Lower leg skin (tissue), 3 donors: ENCODE results near the gene SH3BP5.

Experiments
- POLR2A ChIP-seq, 2 donors: fragments of 450-650 bp; IDR thresholded peaks; one replicate each; pipeline ENCODE4 v1.6.1; 2016 to 2017; ENCODE audit warnings: antibody characterized with exemption in 2 of 2, mild to moderate bottlenecking in 1 of 2, moderate library complexity in 1 of 2
- TF ChIP-seq, protein P1 (sequence below), 3 donors: fragments of 450-650 bp; IDR thresholded peaks; one replicate each; pipeline ENCODE4 v1.5.1; 2016; ENCODE audit warnings: antibody characterized with exemption in 3 of 3, mild to moderate bottlenecking in 3 of 3, moderate library complexity in 2 of 3

DNA sequence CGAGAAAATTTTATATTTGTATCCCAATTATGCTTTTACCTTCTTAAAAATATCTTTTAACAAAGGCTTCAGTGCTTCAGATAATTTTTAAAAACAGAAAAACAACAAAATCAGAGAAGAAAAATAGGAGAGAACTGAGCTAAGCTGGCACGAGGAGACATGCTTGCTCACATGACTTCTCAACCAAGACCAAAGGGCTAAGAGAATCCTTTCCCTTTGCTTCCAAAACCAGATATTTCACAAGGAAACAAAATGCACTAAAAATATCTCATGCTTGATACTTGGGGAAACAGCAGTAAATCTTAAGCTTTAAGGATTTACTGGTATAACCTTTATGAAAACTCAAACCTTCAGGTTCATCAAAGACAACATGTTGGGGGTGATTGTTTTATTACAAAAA is 67.9 kb downstream of the SH3BP5 start:
- TF ChIP-seq POLR2A (IDR thresholded peaks at IDR 0.05): no peak
- TF ChIP-seq, protein P1, sequence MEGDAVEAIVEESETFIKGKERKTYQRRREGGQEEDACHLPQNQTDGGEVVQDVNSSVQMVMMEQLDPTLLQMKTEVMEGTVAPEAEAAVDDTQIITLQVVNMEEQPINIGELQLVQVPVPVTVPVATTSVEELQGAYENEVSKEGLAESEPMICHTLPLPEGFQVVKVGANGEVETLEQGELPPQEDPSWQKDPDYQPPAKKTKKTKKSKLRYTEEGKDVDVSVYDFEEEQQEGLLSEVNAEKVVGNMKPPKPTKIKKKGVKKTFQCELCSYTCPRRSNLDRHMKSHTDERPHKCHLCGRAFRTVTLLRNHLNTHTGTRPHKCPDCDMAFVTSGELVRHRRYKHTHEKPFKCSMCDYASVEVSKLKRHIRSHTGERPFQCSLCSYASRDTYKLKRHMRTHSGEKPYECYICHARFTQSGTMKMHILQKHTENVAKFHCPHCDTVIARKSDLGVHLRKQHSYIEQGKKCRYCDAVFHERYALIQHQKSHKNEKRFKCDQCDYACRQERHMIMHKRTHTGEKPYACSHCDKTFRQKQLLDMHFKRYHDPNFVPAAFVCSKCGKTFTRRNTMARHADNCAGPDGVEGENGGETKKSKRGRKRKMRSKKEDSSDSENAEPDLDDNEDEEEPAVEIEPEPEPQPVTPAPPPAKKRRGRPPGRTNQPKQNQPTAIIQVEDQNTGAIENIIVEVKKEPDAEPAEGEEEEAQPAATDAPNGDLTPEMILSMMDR (IDR thresholded peaks at IDR 0.05): no peak
